Fibroblast of villous mesenchyme (primary cell): ENCODE data around the gene HYAL3. TPM values are rescaled to one million over a fixed set of nuclear protein-coding genes. Genes with fewer than 3 reads are reported as not detected.
A peak's percentile ranks its signal among the peaks of the same experiment; 100 is the strongest.

ENCODE experiments used
- DNase-seq: peaks from one replicate; pipeline ENCODE4 v3.0.0-alpha.2; 2010; ENCODE audit warnings: low read depth
- H3K4me3 ChIP-seq: 2 replicates; pipeline ENCODE4 v1.5.1; 2011; ENCODE audit warnings: low read depth, mild to moderate bottlenecking, low read length
- CTCF ChIP-seq: IDR thresholded peaks from 2 replicates; pipeline ENCODE4 v1.5.1; 2012; ENCODE audit warnings: low read depth, mild to moderate bottlenecking, low read length; ENCODE audit not compliant: insufficient read depth
- total RNA-seq: library from RNA; depleted of rRNA; stranded (reverse); fragments of >200 nt; gene quantifications from 2 replicates; pipeline ENCODE4 v1.2.3, GENCODE V29; 2012

HYAL3 gene
- total RNA-seq, 1 donor = 6.5 TPM

DNA sequence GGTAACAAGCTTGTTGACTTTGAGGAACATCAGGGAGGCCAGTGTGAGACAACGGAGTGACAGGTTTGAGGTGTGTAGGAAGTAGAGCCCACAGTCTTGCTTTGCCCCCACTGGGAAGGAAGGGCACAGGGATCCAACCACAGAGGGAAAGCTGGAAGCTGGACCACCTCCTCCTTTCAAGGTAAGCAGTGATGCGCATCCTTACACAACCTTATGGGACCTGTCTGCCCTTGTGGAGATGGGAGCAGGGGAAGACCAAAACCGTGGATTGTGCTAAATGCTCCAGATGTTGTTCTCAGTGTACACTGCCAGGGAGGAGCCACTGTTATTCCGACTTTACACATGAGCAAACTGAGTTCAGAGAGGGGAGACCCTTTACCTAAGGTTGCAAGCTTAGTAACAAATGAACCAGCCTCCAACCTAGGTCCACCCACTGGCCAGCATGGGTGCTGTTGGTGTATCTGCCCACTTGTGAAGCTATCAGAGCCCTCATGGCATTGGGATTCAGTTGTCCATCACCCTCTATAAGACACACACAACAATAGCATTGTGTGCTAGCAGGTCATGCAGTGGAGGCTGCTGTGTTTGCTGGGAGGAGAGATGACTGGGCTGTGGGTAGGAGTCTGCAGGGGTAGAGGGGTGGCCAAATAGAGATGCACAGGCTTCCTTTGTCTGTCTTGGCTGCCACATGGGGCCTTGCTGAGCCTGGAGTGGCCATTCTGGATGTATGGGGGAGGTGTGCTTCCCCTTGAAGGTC, 20.9 kb downstream of the HYAL3 start:
- no peak overlapping the region for H3K4me3 ChIP-seq
- DNase-seq = no peak
- TF ChIP-seq CTCF = no peak

DNA sequence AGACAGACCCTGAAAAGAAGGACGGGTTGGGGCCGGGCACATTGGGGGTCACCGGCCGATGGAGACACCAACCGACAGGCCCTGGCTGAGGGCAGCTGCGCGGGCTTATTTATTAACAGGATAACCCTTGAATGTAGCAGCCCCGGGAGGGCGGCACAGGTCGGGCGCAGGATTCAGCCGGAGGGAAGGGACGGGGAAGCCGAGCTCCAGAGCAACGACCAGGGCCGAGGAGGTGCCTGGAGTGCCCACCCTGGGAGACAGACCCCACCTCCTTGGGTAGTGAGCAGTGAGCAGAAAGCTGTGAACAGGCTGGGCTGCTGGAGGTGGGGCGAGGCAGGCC, 22.5 kb downstream of the HYAL3 start:
- no peak for DNase-seq
- no peak for TF ChIP-seq CTCF
- H3K4me3 ChIP-seq = no peak overlapping the region

DNA sequence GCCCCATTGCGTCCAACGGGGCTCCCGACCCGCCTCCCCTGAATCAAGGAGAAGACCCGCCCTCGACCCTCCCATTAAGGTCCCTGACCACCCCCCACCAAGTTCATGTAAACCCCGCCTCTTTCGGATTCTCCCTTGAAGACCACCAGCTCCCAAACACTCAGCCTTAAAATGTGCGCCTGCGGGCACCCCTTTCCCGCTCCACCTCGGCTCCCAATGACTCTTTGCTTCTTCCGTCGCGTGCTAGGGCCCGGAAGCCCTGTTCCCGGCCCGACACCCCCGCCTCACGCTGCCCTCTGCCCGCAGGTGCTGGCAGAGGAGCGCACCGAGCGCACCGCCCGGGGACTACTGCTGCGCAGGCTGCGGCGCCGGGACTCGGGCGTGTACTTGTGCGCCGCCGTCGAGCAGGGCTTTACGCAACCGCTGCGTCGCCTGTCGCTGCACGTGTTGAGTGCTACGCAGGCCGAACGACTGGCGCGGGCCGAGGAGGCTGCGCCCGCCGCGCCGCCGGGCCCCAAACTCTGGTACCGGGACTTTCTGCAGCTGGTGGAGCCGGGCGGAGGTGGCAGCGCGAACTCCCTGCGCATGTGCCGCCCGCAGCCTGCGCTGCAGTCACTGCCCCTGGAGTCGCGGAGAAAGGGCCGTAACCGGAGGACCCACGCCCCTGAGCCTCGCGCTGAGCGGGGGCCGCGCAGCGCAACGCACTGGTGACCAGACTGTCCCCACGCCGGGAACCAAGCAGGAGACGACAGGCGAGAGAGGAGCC, 23.0 kb downstream of the HYAL3 start:
- no peak for TF ChIP-seq CTCF
- DNase-seq = no peak

GRCh38 chr3:50275141-50275995, 23.8 kb downstream of the HYAL3 start:
- DNase-seq = no peak
- no peak for TF ChIP-seq CTCF

More for the DNA sequence above, 23.0 kb downstream of the HYAL3 start:
- H3K4me3 ChIP-seq = no peak overlapping the region

GRCh38 chr3:50274371-50275104, 24.7 kb downstream of the HYAL3 start:
- TF ChIP-seq CTCF = peak; percentile 75
- peak; percentile 63 for DNase-seq
- no peak overlapping the region for H3K4me3 ChIP-seq

More at GRCh38 chr3:50275141-50275995, 23.8 kb downstream of the HYAL3 start:
- H3K4me3 ChIP-seq = no peak overlapping the region

GRCh38 chr3:50273689-50274065, 25.5 kb downstream of the HYAL3 start:
- no peak for TF ChIP-seq CTCF
- H3K4me3 ChIP-seq = no peak overlapping the region
- DNase-seq = no peak
